ENCODE measurements around the gene HIVEP3.

- TF ChIP-seq CTCF (IDR thresholded peaks at IDR 0.05; ENCODE audit: insufficient read depth, low read depth, low read length) (no peak), EZH2 (IDR thresholded peaks at IDR 0.05; ENCODE audit: insufficient read depth, low read length) (no peak)
Measured at GRCh38 chr1:41807390-41807789, 111.3 kb downstream of the HIVEP3 start.

Measured in astrocyte (in vitro differentiated cells and primary cell).